Stimulated activated CD4-positive, alpha-beta T cell treated with anti-CD3 and anti-CD28 coated beads, TNF-alpha, amount 100 ng/mL, for 48 hours (primary cell): ENCODE measurements around the gene CIB4.

Experiments
- DNase-seq, 3 donors: peaks; one replicate each; pipeline ENCODE4 v3.0.0-alpha.2; 2020; ENCODE audit warnings: low read depth in 3 of 3

The CIB4 gene

GRCh38 chr2:26642429-26642828 is 1.3 kb upstream of the CIB4 start:
- no peak for DNase-seq

GRCh38 chr2:26640331-26640745 is 828 bp downstream of the CIB4 start:
- no peak for DNase-seq

- no peak for DNase-seq
Measured at GRCh38 chr2:26639685-26640243, 1.4 kb downstream of the CIB4 start.

- no peak for DNase-seq
Measured at GRCh38 chr2:26637811-26638310, 3.3 kb downstream of the CIB4 start.

- DNase-seq, result no peak
Measured at GRCh38 chr2:26636935-26637334, 4.2 kb downstream of the CIB4 start.

- no peak for DNase-seq
Measured at GRCh38 chr2:26635401-26635800, 5.8 kb downstream of the CIB4 start.

GRCh38 chr2:26634636-26635230 is 6.4 kb downstream of the CIB4 start:
- no peak for DNase-seq

- no peak for DNase-seq
Measured at GRCh38 chr2:26633993-26634595, 7.1 kb downstream of the CIB4 start.

- DNase-seq, result no peak
Measured at GRCh38 chr2:26633351-26633945, 7.7 kb downstream of the CIB4 start.

- no peak for DNase-seq
Measured at GRCh38 chr2:26632624-26633185, 8.5 kb downstream of the CIB4 start.

- DNase-seq, result no peak
Measured at GRCh38 chr2:26631401-26632170, 9.6 kb downstream of the CIB4 start.

GRCh38 chr2:26630669-26631360 is 10.4 kb downstream of the CIB4 start:
- DNase-seq, result no peak

- no peak for DNase-seq
Measured at GRCh38 chr2:26630235-26630634, 10.9 kb downstream of the CIB4 start.

GRCh38 chr2:26629751-26630150 is 11.4 kb downstream of the CIB4 start:
- DNase-seq, result no peak

GRCh38 chr2:26629346-26629630 is 11.9 kb downstream of the CIB4 start:
- DNase-seq, result no peak

GRCh38 chr2:26628561-26629345 is 12.4 kb downstream of the CIB4 start:
- no peak for DNase-seq

- no peak for DNase-seq
Measured at GRCh38 chr2:26627350-26628105, 13.6 kb downstream of the CIB4 start.

GRCh38 chr2:26626606-26627005 is 14.6 kb downstream of the CIB4 start:
- no peak for DNase-seq

GRCh38 chr2:26623541-26624495 is 17.3 kb downstream of the CIB4 start:
- no peak for DNase-seq
